SK-N-SH treated with all-trans-retinoic acid at 6 μM for 48 hours (cell line): ENCODE results near the gene TOM1L1.

Experiments used
- ZNF8 ChIP-seq: fragments of 450-650 bp; formaldehyde crosslinking; IDR thresholded peaks from 2 replicates; pipeline ENCODE4 v1.5.0; 2020; ENCODE audit warnings: mild to moderate bottlenecking, moderate library complexity
- TF ChIP-seq, protein P1 (sequence below): fragments of 250-450 bp; sonication (Bioruptor Pico); IDR thresholded peaks from 2 replicates; pipeline ENCODE4 v1.5.1; 2020; ENCODE audit warnings: low read depth, mild to moderate bottlenecking, moderate library complexity

DNA sequence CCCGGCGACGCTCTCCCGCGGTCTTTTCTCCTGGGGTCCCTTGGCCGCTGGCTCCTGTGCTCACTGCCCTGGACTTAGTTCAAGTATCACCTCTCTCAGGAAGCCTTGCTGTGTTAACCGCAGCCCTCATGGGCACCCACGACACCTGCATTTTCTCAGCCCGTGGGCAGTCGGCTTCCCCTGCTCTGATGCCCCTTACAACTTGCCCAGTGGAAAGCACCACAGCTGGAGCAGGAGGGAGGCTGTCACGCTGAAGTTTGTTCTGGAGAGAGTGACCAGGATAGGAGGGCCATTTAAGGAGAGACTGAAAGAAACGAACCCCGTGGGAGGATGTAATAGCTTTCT lies 68.3 kb downstream of the TOM1L1 start:
- TF ChIP-seq, protein P1, sequence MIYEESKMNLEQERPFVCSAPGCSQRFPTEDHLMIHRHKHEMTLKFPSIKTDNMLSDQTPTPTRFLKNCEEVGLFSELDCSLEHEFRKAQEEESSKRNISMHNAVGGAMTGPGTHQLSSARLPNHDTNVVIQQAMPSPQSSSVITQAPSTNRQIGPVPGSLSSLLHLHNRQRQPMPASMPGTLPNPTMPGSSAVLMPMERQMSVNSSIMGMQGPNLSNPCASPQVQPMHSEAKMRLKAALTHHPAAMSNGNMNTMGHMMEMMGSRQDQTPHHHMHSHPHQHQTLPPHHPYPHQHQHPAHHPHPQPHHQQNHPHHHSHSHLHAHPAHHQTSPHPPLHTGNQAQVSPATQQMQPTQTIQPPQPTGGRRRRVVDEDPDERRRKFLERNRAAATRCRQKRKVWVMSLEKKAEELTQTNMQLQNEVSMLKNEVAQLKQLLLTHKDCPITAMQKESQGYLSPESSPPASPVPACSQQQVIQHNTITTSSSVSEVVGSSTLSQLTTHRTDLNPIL (CRISPR knock-in tag), result no peak
- no peak for TF ChIP-seq ZNF8
